Upper lobe of left lung (tissue), 4 donors: ENCODE measurements around the gene B4GALT1.

Experiments used
- EP300 ChIP-seq, 4 donors: sonication (generic); formaldehyde crosslinking; IDR thresholded peaks; one replicate each; pipeline ENCODE4 v1.5.1; 2017; ENCODE audit warnings: antibody characterized with exemption in 4 of 4, control low read depth in 2 of 4
- POLR2A ChIP-seq, 4 donors: fragments of 450-650 bp; IDR thresholded peaks; one replicate each; pipeline ENCODE4 v1.5.1; 2016 to 2017; ENCODE audit warnings: antibody characterized with exemption in 4 of 4, mild to moderate bottlenecking in 2 of 4
- POLR2AphosphoS5 ChIP-seq, 2 donors: sonication (generic); formaldehyde crosslinking; IDR thresholded peaks; one replicate each; pipeline ENCODE4 v1.5.1; 2017; ENCODE audit warnings: antibody characterized with exemption in 2 of 2
- TF ChIP-seq, protein P1 (sequence below), 6 experiments: fragments of 450-650 bp in 4 of 6; fragments of 200-600 bp in 2 of 6; sonication (generic) in 2 of 6; IDR thresholded peaks; one replicate each; pipeline ENCODE4 v1.5.1; 2016 to 2019; ENCODE audit warnings: antibody characterized with exemption in 6 of 6

DNA sequence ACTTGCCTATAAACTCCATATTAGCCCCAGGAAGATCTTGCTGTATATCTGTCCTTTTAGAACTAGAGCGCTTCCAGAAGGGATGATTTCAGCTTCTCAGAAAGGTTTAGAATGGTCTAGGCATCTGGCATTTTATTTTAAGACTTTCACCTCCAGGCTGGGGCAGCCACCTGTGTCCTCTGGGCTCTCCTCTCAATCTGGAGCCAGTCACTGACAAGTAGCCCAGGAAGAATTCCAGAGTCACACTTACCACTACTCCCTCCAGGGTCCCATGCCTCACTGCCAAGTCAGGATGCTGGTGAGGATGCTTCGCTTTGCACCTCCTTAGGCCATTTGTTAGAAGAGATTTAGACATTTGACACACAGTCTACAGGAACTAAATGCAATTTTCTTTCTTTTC, 20.8 kb downstream of the B4GALT1 start:
- TF ChIP-seq POLR2A (IDR thresholded peaks at IDR 0.05) (no peak), POLR2AphosphoS5 (IDR thresholded peaks at IDR 0.05) (no peak), EP300 (IDR thresholded peaks at IDR 0.05) (no peak)
- TF ChIP-seq, protein P1, sequence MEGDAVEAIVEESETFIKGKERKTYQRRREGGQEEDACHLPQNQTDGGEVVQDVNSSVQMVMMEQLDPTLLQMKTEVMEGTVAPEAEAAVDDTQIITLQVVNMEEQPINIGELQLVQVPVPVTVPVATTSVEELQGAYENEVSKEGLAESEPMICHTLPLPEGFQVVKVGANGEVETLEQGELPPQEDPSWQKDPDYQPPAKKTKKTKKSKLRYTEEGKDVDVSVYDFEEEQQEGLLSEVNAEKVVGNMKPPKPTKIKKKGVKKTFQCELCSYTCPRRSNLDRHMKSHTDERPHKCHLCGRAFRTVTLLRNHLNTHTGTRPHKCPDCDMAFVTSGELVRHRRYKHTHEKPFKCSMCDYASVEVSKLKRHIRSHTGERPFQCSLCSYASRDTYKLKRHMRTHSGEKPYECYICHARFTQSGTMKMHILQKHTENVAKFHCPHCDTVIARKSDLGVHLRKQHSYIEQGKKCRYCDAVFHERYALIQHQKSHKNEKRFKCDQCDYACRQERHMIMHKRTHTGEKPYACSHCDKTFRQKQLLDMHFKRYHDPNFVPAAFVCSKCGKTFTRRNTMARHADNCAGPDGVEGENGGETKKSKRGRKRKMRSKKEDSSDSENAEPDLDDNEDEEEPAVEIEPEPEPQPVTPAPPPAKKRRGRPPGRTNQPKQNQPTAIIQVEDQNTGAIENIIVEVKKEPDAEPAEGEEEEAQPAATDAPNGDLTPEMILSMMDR (IDR thresholded peaks at IDR 0.05): no peak
